Fibroblast of the aortic adventitia (primary cell): Measurements from ENCODE around the gene COA6. TPM values are rescaled to one million over a fixed set of nuclear protein-coding genes. Genes with fewer than 3 reads are reported as not detected.

Experiments used
- DNase-seq: peaks from one replicate; pipeline ENCODE4 v3.0.0-alpha.2; 2010; ENCODE audit warnings: low read depth
- H3K4me3 ChIP-seq: 2 replicates; pipeline ENCODE4 v1.5.1; 2011; ENCODE audit warnings: low read depth, mild to moderate bottlenecking, control low read depth, low read length, moderate library complexity
- CTCF ChIP-seq: IDR thresholded peaks from 2 replicates; pipeline ENCODE4 v1.5.1; 2011; ENCODE audit warnings: mild to moderate bottlenecking, low read length, control low read depth, inconsistent platforms; ENCODE audit not compliant: insufficient read depth
- total RNA-seq: library from RNA; depleted of rRNA; stranded (reverse); fragments of >200 nt; gene quantifications from 2 replicates; pipeline ENCODE4 v1.2.3, GENCODE V29; 2012; ENCODE audit warnings: low replicate concordance

The COA6 gene
- total RNA-seq, result 24.6 and 39.2 TPM in 2 replicates

- H3K4me3 ChIP-seq, result peak within 1 kb of the TSS; percentile 93
- TF ChIP-seq CTCF, result no peak
- DNase-seq, result peak; percentile 97
Measured at GRCh38 chr1:234373064-234373958, at the start of gene COA6. TSS of gene COA6 (plus strand) at chr1:234373456. CDS start at chr1:234373467, 11 bp downstream.

GRCh38 chr1:234324821-234325220 lies 48.4 kb upstream of the COA6 start:
- no peak for DNase-seq
- no peak for TF ChIP-seq CTCF
- H3K4me3 ChIP-seq, result no peak overlapping the region

GRCh38 chr1:234325878-234326496 lies 47.3 kb upstream of the COA6 start:
- no peak overlapping the region for H3K4me3 ChIP-seq

GRCh38 chr1:234326497-234327366 lies 46.5 kb upstream of the COA6 start:
- TF ChIP-seq CTCF, result peak; percentile 80
- DNase-seq, result peak; percentile 53

More at GRCh38 chr1:234325878-234326496, 47.3 kb upstream of the COA6 start:
- DNase-seq, result no peak
- no peak for TF ChIP-seq CTCF

GRCh38 chr1:234327577-234328164 lies 45.6 kb upstream of the COA6 start:
- no peak for TF ChIP-seq CTCF
- DNase-seq, result no peak
- H3K4me3 ChIP-seq, result no peak overlapping the region

More at GRCh38 chr1:234326497-234327366, 46.5 kb upstream of the COA6 start:
- H3K4me3 ChIP-seq, result peak overlapping the region; percentile 53

GRCh38 chr1:234330843-234331215 lies 42.4 kb upstream of the COA6 start:
- no peak for TF ChIP-seq CTCF
- no peak overlapping the region for H3K4me3 ChIP-seq
- DNase-seq, result no peak
